HG03575 (cell line): Measurements from ENCODE around the gene MYO1C.
"Not testable (repeated sequence)": the region's sequence is repeated elsewhere in the genome, so short reads cannot be mapped to it uniquely, and the experiment has no call there.

Source experiments
- ATAC-seq: cut with Tn5 transposase; IDR thresholded peaks from one replicate; pipeline ENCODE4 v1.9.1; 2021; ENCODE audit not compliant: unreplicated experiment, insufficient number of reproducible peaks, low FRiP score; ENCODE audit errors: extremely low read depth

Gene MYO1C

GRCh38 chr17:1446201-1446600 is 46.3 kb downstream of the MYO1C start:
- no peak for ATAC-seq

- ATAC-seq, result not testable (repeated sequence)
These were observed 46.8 kb downstream of the MYO1C start for GRCh38 chr17:1445695-1446094.

- not testable (repeated sequence) for ATAC-seq
These were observed 49.8 kb downstream of the MYO1C start for GRCh38 chr17:1442721-1443120.

GRCh38 chr17:1442187-1442586 is 50.3 kb downstream of the MYO1C start:
- ATAC-seq, result no peak

GRCh38 chr17:1440921-1441320 is 51.6 kb downstream of the MYO1C start:
- no peak for ATAC-seq

GRCh38 chr17:1438593-1439083 is 53.8 kb downstream of the MYO1C start:
- ATAC-seq, result no peak

GRCh38 chr17:1435326-1435725 is 57.2 kb downstream of the MYO1C start:
- ATAC-seq, result no peak

GRCh38 chr17:1434150-1434549 is 58.3 kb downstream of the MYO1C start:
- no peak for ATAC-seq

GRCh38 chr17:1431631-1432104 is 60.8 kb downstream of the MYO1C start:
- ATAC-seq, result no peak

GRCh38 chr17:1423456-1424135 is 68.9 kb downstream of the MYO1C start:
- ATAC-seq, result no peak

- ATAC-seq, result no peak
These were observed 69.6 kb downstream of the MYO1C start for GRCh38 chr17:1422885-1423284.

- no peak for ATAC-seq
These were observed 71.0 kb downstream of the MYO1C start for GRCh38 chr17:1421470-1421869.

- no peak for ATAC-seq
These were observed 71.5 kb downstream of the MYO1C start for GRCh38 chr17:1420981-1421380.

GRCh38 chr17:1420163-1420562 is 72.3 kb downstream of the MYO1C start:
- ATAC-seq, result no peak

GRCh38 chr17:1418476-1418875 is 74.0 kb downstream of the MYO1C start:
- ATAC-seq, result not testable (repeated sequence)

GRCh38 chr17:1416414-1416813 is 76.1 kb downstream of the MYO1C start:
- no peak for ATAC-seq

GRCh38 chr17:1414634-1415033 is 77.9 kb downstream of the MYO1C start:
- no peak for ATAC-seq
